ENCODE data around the gene NRP1.
"Not testable (repeated sequence)": the region's sequence is repeated elsewhere in the genome, so short reads cannot be mapped to it uniquely, and the experiment has no call there.

Gene NRP1

GRCh38 chr10:33142295-33142694, 192.2 kb downstream of the NRP1 start:
- no peak overlapping the region for H3K4me3 ChIP-seq (replicated peaks; ENCODE audit: low read depth, low read length)
- no peaks in the 10 kb centered on the region for H3K36me3 ChIP-seq (ENCODE audit: control insufficient read depth, insufficient read depth, low read length)
- no peaks in the 10 kb centered on the region for H3K27me3 ChIP-seq (replicated peaks; ENCODE audit: control insufficient read depth, insufficient read depth, low read length)
- DNase-seq (ENCODE audit: extremely low read depth, insufficient read length) = no peak
- TF ChIP-seq CTCF (IDR thresholded peaks at IDR 0.05; ENCODE audit: insufficient read depth, low read length, poor library complexity, severe bottlenecking) = no peak

- Histone ChIP-seq H3K4me3 (replicated peaks; ENCODE audit: low read depth, low read length) (no peak overlapping the region), H3K36me3 (ENCODE audit: control insufficient read depth, insufficient read depth, low read length) (no peaks in the 10 kb centered on the region), H3K27me3 (replicated peaks; ENCODE audit: control insufficient read depth, insufficient read depth, low read length) (no peaks in the 10 kb centered on the region)
- no peak for DNase-seq (ENCODE audit: extremely low read depth, insufficient read length)
- no peak for TF ChIP-seq CTCF (IDR thresholded peaks at IDR 0.05; ENCODE audit: insufficient read depth, low read length, poor library complexity, severe bottlenecking)
Measured at GRCh38 chr10:33141251-33141650, 193.2 kb downstream of the NRP1 start.

- DNase-seq (ENCODE audit: extremely low read depth, insufficient read length) = no peak
- TF ChIP-seq CTCF (IDR thresholded peaks at IDR 0.05; ENCODE audit: insufficient read depth, low read length, poor library complexity, severe bottlenecking) = no peak
- no peaks in the 10 kb centered on the region for H3K27me3 ChIP-seq (replicated peaks; ENCODE audit: control insufficient read depth, insufficient read depth, low read length)
- no peak overlapping the region for H3K4me3 ChIP-seq (replicated peaks; ENCODE audit: low read depth, low read length)
- no peaks in the 10 kb centered on the region for H3K36me3 ChIP-seq (ENCODE audit: control insufficient read depth, insufficient read depth, low read length)
Measured at GRCh38 chr10:33139181-33139646, 195.3 kb downstream of the NRP1 start.

GRCh38 chr10:33138686-33139085, 195.8 kb downstream of the NRP1 start:
- not testable (repeated sequence) for H3K27me3 ChIP-seq (replicated peaks; ENCODE audit: control insufficient read depth, insufficient read depth, low read length); H3K36me3 ChIP-seq (ENCODE audit: control insufficient read depth, insufficient read depth, low read length); H3K4me3 ChIP-seq (replicated peaks; ENCODE audit: low read depth, low read length); DNase-seq (ENCODE audit: extremely low read depth, insufficient read length)

GRCh38 chr10:33137356-33138005, 197.0 kb downstream of the NRP1 start:
- DNase-seq (ENCODE audit: extremely low read depth, insufficient read length) = no peak
- Histone ChIP-seq H3K4me3 (replicated peaks; ENCODE audit: low read depth, low read length) (no peak overlapping the region), H3K27me3 (replicated peaks; ENCODE audit: control insufficient read depth, insufficient read depth, low read length) (no peaks in the 10 kb centered on the region), H3K36me3 (ENCODE audit: control insufficient read depth, insufficient read depth, low read length) (no peaks in the 10 kb centered on the region)
- TF ChIP-seq CTCF (IDR thresholded peaks at IDR 0.05; ENCODE audit: insufficient read depth, low read length, poor library complexity, severe bottlenecking) = no peak

GRCh38 chr10:33136781-33137180, 197.7 kb downstream of the NRP1 start:
- Histone ChIP-seq H3K4me3 (replicated peaks; ENCODE audit: low read depth, low read length) (no peak overlapping the region), H3K36me3 (ENCODE audit: control insufficient read depth, insufficient read depth, low read length) (no peaks in the 10 kb centered on the region), H3K27me3 (replicated peaks; ENCODE audit: control insufficient read depth, insufficient read depth, low read length) (no peaks in the 10 kb centered on the region)
- no peak for TF ChIP-seq CTCF (IDR thresholded peaks at IDR 0.05; ENCODE audit: insufficient read depth, low read length, poor library complexity, severe bottlenecking)
- DNase-seq (ENCODE audit: extremely low read depth, insufficient read length) = no peak

Measured in GM06990 (cell line).